KOPT-K1 (cell line): ENCODE data around the gene C10orf105.
A peak's percentile ranks its signal among the peaks of the same experiment; 100 is the strongest.

Experiments used
- H3K27ac ChIP-seq: fragments of 200-600 bp; sonication (generic); 2 replicates; pipeline ENCODE4 v1.5.1; 2016; ENCODE audit warnings: antibody characterized with exemption, mild to moderate bottlenecking, low read depth, low read length; ENCODE audit not compliant: poor library complexity, severe bottlenecking
- H3K36me3 ChIP-seq: fragments of 200-600 bp; sonication (generic); 2 replicates; pipeline ENCODE4 v1.5.1; 2017; ENCODE audit warnings: antibody characterized with exemption, mild to moderate bottlenecking, low read length, moderate library complexity; ENCODE audit not compliant: insufficient read depth
- H3K9me3 ChIP-seq: fragments of 200-600 bp; sonication (generic); 2 replicates; pipeline ENCODE4 v1.5.1; 2017; ENCODE audit warnings: antibody characterized with exemption, low read length, mild to moderate bottlenecking; ENCODE audit not compliant: insufficient read depth, poor library complexity, severe bottlenecking

C10orf105 gene

GRCh38 chr10:71694039-71694501, 25.5 kb downstream of the C10orf105 start:
- Histone ChIP-seq H3K36me3 (no peaks in the 10 kb centered on the region), H3K27ac (peak overlapping the region; percentile 39), H3K9me3 (peaks cover under 1% of the 10 kb centered on the region)

- Histone ChIP-seq H3K9me3 (peaks cover 7% of the 10 kb centered on the region), H3K36me3 (no peaks in the 10 kb centered on the region), H3K27ac (no peak overlapping the region)
These were observed 26.2 kb downstream of the C10orf105 start for GRCh38 chr10:71693377-71693776.

GRCh38 chr10:71692598-71693306, 26.8 kb downstream of the C10orf105 start:
- no peak overlapping the region for H3K27ac ChIP-seq
- peaks cover 12% of the 10 kb centered on the region for H3K9me3 ChIP-seq
- no peaks in the 10 kb centered on the region for H3K36me3 ChIP-seq

GRCh38 chr10:71691405-71691804, 28.2 kb downstream of the C10orf105 start:
- no peak overlapping the region for H3K27ac ChIP-seq
- H3K9me3 ChIP-seq: peaks cover 12% of the 10 kb centered on the region
- H3K36me3 ChIP-seq: no peaks in the 10 kb centered on the region

DNA sequence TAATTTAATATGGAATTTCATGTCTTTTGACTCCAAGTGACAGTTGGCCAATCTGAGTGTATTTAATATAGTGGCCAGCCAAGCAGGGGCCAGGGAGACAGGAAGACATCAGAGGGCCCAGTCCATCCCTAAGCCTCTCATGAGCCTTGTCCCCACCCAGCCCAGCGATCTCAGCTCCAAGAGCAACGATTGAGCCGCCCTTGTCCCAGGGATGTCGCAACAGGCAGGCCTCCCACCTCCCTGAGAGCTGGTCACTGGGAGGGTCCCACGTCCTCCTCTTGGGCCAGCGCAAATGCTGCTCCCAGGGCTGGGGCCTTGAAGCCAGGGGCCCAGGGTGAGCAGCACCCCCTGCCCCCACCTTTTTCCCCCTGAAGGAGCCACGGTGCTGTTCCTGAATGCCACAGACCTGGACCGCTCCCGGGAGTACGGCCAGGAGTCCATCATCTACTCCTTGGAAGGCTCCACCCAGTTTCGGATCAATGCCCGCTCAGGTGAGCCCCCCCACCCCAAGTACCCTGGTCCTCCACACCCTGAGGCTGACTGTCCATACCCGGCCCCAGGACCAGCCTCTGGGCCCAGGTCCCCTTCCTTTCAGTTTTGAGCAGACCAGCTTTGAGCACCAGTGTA, 29.4 kb downstream of the C10orf105 start:
- no peaks in the 10 kb centered on the region for H3K36me3 ChIP-seq
- H3K9me3 ChIP-seq: peaks cover 12% of the 10 kb centered on the region
- no peak overlapping the region for H3K27ac ChIP-seq

GRCh38 chr10:71688256-71688655, 31.3 kb downstream of the C10orf105 start:
- H3K27ac ChIP-seq: no peak overlapping the region
- H3K9me3 ChIP-seq: peaks cover 12% of the 10 kb centered on the region
- no peaks in the 10 kb centered on the region for H3K36me3 ChIP-seq

DNA sequence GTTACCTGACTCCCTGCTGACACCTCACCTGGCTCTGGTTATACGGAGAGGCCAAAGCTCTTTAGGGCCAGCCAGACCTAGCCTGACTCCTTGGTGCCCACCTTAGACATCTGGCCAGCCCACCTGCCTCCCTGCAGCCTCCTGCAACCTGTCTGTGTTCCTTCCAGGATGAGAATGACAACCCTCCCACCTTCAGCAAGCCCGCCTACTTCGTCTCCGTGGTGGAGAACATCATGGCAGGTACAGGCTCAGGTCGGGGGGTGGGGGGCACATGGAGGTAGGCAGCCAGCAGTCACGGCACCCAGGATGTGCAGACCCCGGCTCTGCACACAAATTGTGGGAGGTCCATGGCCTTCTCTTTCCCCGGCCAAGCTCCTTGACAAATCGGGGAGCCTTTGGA, 32.1 kb downstream of the C10orf105 start:
- no peaks in the 10 kb centered on the region for H3K36me3 ChIP-seq
- peaks cover 12% of the 10 kb centered on the region for H3K9me3 ChIP-seq
- H3K27ac ChIP-seq: no peak overlapping the region

- peaks cover 12% of the 10 kb centered on the region for H3K9me3 ChIP-seq
- H3K36me3 ChIP-seq: no peaks in the 10 kb centered on the region
- H3K27ac ChIP-seq: no peak overlapping the region
These were observed 32.5 kb downstream of the C10orf105 start for GRCh38 chr10:71687077-71687476.

DNA sequence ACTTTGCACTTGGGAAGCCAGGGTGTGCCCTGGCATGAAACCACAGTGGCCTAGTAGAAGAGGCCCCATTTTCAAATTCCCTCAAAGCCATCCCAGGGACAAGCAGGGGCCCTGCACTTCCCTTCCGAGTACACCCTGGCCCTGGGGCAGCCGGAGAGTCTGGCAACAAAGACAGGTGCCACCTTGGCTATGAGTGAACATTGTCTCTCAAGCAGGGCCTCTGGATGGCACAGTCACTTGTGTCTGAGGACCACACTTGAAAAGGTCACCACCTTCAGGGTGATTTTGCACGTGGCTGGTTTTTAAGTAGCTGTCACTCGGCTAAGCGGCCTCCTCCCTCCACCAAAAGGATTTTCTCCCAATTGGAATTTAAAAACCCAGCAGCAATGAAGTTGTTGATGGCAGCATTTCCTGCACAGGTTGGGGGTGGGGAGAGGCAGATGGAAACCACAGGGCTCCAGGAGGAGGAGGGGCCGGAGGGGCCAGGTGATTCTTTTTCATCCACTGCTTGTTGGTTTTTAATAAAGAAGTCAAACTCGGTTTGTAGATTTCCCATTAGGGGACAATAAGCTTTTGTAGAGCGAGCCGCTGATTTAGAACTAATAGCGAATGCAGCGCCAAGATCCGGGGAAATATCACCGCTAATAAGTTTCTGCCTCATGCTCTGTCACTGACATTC, 33.9 kb downstream of the C10orf105 start:
- Histone ChIP-seq H3K27ac (no peak overlapping the region), H3K9me3 (peaks cover 12% of the 10 kb centered on the region)

DNA sequence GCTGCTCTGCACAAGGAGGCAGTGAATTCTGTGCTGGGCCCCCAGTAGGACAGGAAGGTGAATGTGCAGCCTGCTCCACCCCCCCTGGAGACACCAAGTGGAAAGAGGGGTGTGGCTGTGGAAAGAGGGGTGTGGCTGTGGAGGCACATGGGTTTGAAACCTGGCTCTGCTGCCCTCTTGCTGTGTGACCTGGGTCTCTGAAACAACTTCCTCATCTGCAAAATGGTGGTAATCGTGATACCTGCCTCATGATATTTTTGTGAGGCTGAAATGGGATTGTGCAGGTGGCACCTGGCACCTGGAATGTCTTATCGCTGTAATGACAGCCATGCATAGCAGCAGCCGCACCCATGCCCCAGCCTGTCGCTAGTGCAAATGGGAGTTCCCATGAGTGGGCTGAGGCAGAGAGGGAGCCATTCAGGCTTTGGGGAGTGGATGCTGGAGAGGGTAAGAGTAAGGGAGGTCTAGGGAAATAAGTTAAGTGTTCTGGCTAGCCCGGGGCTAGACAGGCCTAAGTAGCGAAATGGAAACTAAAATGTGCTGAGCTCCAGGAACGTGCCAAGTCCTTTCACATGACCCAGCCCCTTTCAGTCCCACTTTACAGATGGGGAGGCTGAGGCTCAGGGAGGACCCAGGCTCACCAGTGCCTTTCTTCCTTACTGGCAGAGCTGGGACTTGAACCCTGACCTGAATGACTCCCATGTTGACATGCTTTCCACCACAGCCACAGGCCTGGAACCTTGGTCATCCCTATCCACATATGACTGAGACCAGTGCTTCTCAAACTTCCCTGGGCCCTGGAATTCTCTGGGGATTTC, 35.0 kb downstream of the C10orf105 start:
- H3K27ac ChIP-seq: no peak overlapping the region
- H3K36me3 ChIP-seq: no peaks in the 10 kb centered on the region
- peaks cover 12% of the 10 kb centered on the region for H3K9me3 ChIP-seq

More for the DNA sequence above, 33.9 kb downstream of the C10orf105 start:
- H3K36me3 ChIP-seq: no peaks in the 10 kb centered on the region

DNA sequence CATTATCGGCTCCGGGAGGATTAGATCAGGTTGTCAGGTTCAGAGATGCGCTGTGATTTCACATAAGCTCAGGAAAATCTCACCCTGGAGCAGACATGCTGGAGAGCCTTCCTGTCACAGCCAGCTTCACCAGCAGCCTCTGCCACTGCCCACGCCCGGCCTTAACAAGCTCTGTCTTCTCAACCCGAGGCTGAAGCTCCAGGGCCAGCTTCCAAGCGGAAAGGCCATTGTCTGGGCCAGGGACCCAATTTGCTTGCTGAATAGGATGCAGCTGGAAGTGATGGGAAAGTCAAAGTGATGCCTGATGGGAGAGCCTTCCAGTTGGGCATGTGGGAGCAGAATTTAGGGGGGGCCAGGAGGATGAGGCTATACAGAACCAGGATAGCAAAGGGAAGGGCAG, 36.3 kb downstream of the C10orf105 start:
- Histone ChIP-seq H3K9me3 (peaks cover 4% of the 10 kb centered on the region), H3K36me3 (no peaks in the 10 kb centered on the region), H3K27ac (no peak overlapping the region)

DNA sequence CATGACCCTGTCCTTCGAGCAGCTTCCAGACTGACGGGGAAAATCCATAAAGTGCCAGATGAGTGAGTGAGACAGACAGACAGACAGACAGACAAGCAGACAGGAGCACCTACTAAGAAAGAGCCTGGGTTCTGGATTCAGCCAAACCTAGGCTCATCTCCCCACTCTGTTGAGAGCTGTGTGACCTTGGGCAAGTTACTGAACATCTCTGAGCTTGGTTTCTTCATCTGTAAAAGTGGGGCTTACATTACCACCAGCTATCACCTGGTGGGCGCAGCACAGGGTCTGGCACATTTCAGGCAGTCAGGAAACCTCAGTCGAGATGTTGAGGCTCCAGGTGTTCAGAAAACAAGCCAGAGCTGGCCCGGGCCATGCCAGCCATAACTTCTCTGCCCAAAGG, 37.6 kb downstream of the C10orf105 start:
- no peaks in the 10 kb centered on the region for H3K9me3 ChIP-seq
- no peak overlapping the region for H3K27ac ChIP-seq
- no peaks in the 10 kb centered on the region for H3K36me3 ChIP-seq

GRCh38 chr10:71679425-71679824, 40.2 kb downstream of the C10orf105 start:
- Histone ChIP-seq H3K27ac (no peak overlapping the region), H3K9me3 (no peaks in the 10 kb centered on the region), H3K36me3 (no peaks in the 10 kb centered on the region)

- Histone ChIP-seq H3K9me3 (no peaks in the 10 kb centered on the region), H3K27ac (no peak overlapping the region), H3K36me3 (no peaks in the 10 kb centered on the region)
These were observed 41.3 kb downstream of the C10orf105 start for GRCh38 chr10:71678057-71678805.
